Activated naive CD8-positive, alpha-beta T cell treated with anti-CD3 and anti-CD28 coated beads for 36 hours (primary cell): ENCODE data around the gene NOVA2. TPM values are rescaled to one million over a fixed set of nuclear protein-coding genes. Genes with fewer than 3 reads are reported as not detected.

Source experiments
- DNase-seq: peaks from one replicate; pipeline ENCODE4 v3.0.0; 2021
- H3K27ac Mint-ChIP-seq: one replicate; pipeline ENCODE4 v1.8.0; 2022; ENCODE audit warnings: mild to moderate bottlenecking, moderate library complexity, mixed read lengths
- H3K27me3 Mint-ChIP-seq: one replicate; pipeline ENCODE4 v1.8.0; 2022; ENCODE audit warnings: mild to moderate bottlenecking, mixed read lengths
- H3K36me3 Mint-ChIP-seq: one replicate; pipeline ENCODE4 v1.8.0; 2021; ENCODE audit warnings: mild to moderate bottlenecking, mixed read lengths
- H3K4me1 Mint-ChIP-seq: one replicate; pipeline ENCODE4 v1.8.0; 2021; ENCODE audit warnings: mixed read lengths
- H3K4me3 Mint-ChIP-seq: one replicate; pipeline ENCODE4 v1.8.0; 2022; ENCODE audit warnings: mild to moderate bottlenecking, moderate library complexity, mixed read lengths
- H3K9me3 Mint-ChIP-seq: one replicate; pipeline ENCODE4 v1.8.0; 2022; ENCODE audit warnings: mixed read lengths
- total RNA-seq, 2 experiments: library from RNA; stranded (reverse); gene quantifications; one replicate each; pipeline ENCODE4 v1.2.3, GENCODE V29; 2021

Gene NOVA2
- total RNA-seq, 2 experiments from 2014 or later = not detected

DNA sequence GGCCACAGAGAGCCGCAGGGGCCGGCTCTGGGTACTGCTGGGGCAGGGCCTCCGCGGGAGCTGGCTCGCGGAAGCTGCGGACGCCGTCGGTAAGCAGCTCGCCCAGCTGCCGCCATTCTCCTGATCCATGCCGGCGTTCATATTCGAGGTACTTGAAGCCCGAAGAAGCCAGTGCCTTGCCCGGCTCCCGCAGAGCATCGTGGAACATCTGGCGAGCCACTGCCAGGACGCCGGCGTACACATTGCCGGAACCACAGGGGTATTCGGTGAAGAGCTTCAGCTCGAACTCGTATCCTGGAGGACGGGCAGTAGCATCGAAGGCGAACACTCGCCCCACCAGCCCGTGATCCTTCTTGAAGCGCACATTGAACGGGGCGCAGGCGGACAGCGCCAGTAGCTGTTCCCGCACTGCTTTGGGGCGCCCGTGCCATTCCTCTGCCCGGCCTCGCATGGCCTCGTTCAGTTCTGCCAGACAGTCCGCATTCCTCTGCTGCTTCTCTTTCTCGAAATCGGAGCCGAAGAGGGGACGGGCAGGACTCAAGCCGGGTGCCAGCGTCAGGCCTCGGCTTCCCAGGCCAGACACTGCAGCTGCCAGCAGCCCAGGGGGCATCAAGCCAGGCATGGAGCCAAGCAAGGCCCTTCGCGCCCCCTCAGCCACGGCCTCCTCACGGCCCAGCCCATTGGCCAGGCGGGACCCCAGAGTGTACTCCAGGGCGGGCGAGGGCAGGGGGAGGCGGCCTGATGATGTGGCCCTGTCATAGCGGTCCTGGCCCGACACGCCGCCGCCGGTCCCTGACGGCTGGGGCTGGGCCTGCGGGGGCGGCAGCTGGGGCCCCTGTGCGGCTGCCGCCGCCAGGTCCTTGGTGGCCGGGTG, 88.7 kb downstream of the NOVA2 start:
- DNase-seq = peak; percentile 72
- Mint-ChIP-seq H3K27ac (no peak overlapping the region), H3K4me3 (peak overlapping the region; percentile 71), H3K27me3 (no peaks in the 10 kb centered on the region), H3K4me1 (peaks cover 21% of the 10 kb centered on the region), H3K9me3 (no peaks in the 10 kb centered on the region), H3K36me3 (peaks cover 3% of the 10 kb centered on the region)

DNA sequence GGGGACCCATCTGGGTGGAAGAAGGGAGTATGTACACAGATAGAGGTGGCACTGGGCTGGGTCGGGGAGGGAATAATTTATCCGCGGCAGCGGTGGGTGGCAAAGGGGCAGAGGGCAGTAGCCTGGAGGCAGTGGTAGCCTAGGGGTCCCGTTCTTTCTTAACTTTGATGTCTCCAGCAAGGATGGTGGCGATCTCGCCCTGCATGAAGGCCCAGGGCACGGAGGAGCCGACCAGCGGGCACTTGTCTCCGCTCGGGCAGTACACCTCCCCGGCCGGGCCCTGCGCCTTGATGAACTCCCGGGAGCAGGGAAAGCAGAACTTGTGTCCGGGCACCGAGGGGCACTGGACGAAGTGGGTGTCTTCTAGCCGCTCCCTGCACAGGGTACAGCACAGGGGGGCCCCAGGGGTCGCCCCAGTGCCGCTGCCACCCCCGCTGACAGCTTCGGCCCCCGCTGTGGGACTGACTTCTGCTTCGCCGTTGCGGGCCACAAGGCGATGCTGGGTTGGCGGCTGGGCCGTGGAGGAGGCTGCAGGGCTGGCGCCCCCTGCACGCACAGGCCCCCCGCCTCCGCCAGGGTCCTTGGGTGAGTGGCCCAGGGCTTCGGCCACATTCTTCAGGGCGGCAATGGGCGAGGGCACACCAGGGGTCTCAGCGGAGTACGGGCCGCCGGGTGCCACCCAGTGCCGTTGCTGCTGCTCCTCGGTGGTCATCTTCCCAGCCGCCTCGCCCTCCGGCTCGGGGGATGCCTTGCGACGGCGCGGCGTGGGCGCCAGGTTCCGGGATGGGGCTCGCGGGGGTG, 89.6 kb downstream of the NOVA2 start:
- DNase-seq = no peak
- Mint-ChIP-seq H3K4me1 (peaks cover 21% of the 10 kb centered on the region), H3K4me3 (peak overlapping the region; percentile 78), H3K36me3 (peaks cover 3% of the 10 kb centered on the region), H3K27me3 (no peaks in the 10 kb centered on the region), H3K9me3 (no peaks in the 10 kb centered on the region), H3K27ac (no peak overlapping the region)

Other genes starting within 250 kb of the NOVA2 start
- 10 to 100 TPM; 25.5 to 29.6 TPM for gene FBXO46, start 243.0 kb downstream of the NOVA2 start, total RNA-seq
- gene MEIOSIN, start 240.4 kb downstream of the NOVA2 start, total RNA-seq = under 1 TPM; 0.08 TPM
- gene SIX5, start 204.6 kb downstream of the NOVA2 start, total RNA-seq = 1 to 10 TPM; 1.6 to 1.7 TPM
- 1 to 10 TPM; 7.3 to 8.6 TPM for gene DMPK, start 191.4 kb downstream of the NOVA2 start, total RNA-seq
- gene DMWD, start 181.0 kb downstream of the NOVA2 start, total RNA-seq = 10 to 100 TPM; 29.5 to 30.7 TPM
- gene RSPH6A, start 158.6 kb downstream of the NOVA2 start, total RNA-seq = under 1 TPM; 0.12 to 0.21 TPM
- 100 to 1,000 TPM; 104 to 109 TPM for gene SYMPK, start 110.7 kb downstream of the NOVA2 start, total RNA-seq
- under 1 TPM; 0.28 to 0.39 TPM for gene FOXA3, start 109.5 kb downstream of the NOVA2 start, total RNA-seq
- 10 to 100 TPM; 18.5 to 19.5 TPM for gene IRF2BP1, start 87.7 kb downstream of the NOVA2 start, total RNA-seq
- gene MYPOP, start 71.3 kb downstream of the NOVA2 start, total RNA-seq = 1 to 10 TPM; 3.9 TPM
- not detected for gene NANOS2, start 59.1 kb downstream of the NOVA2 start, total RNA-seq
- 10 to 100 TPM; 17.8 to 18.4 TPM for gene CCDC61, start 21.6 kb upstream of the NOVA2 start, total RNA-seq
- not detected for gene PGLYRP1, start 49.2 kb upstream of the NOVA2 start, total RNA-seq
- not detected for gene IGFL4, start 67.1 kb upstream of the NOVA2 start, total RNA-seq
- not detected for gene IGFL3, start 150.8 kb upstream of the NOVA2 start, total RNA-seq
- gene IGFL2, start 174.4 kb upstream of the NOVA2 start, total RNA-seq = not detected